HEK293 (cell line): Measurements from ENCODE around the gene BCL2.

Experiments
- CTCF ChIA-PET: fragments of 350-600 bp; formaldehyde crosslinking; extraction: SDS; loops from one replicate; lab custom pipeline; 2021; ENCODE audit warnings: antibody characterized with exemption; lab: Yijun Ruan, JAX
- POLR2A ChIA-PET: fragments of 300-600 bp; formaldehyde crosslinking; extraction: SDS; loops from one replicate; lab custom pipeline; 2020; ENCODE audit warnings: antibody characterized with exemption, inconsistent platforms; lab: Yijun Ruan, JAX
- H3K27ac ChIP-seq: fragments of 200-500 bp; sonication (Bioruptor generic); 2 replicates; pipeline ENCODE4 v1.5.1; 2014; ENCODE audit warnings: low read depth, low read length, control low read depth, inconsistent platforms; ENCODE audit errors: extremely low read depth
- H3K36me3 ChIP-seq, 2 experiments: fragments of 200-500 bp in 1 of 2; sonication (Bioruptor generic) in 1 of 2; 1 replicate in 1 of 2; 2 replicates in 1 of 2; pipeline ENCODE4 v1.5.1; 2014 to 2017; ENCODE audit warnings: inconsistent platforms in 2 of 2, low read length in 2 of 2; ENCODE audit not compliant: control insufficient read depth in 2 of 2, insufficient read depth in 1 of 2
- H3K4me1 ChIP-seq: fragments of 200-500 bp; sonication (Bioruptor generic); 2 replicates; pipeline ENCODE4 v1.5.1; 2014; ENCODE audit warnings: mild to moderate bottlenecking, low read length, inconsistent platforms; ENCODE audit not compliant: control insufficient read depth, insufficient read depth
- H3K4me3 ChIP-seq: 2 replicates; pipeline ENCODE4 v1.5.1; 2011; ENCODE audit warnings: low read depth, mild to moderate bottlenecking, control low read depth, low read length, moderate library complexity
- H3K9me3 ChIP-seq: fragments of 200-500 bp; sonication (Bioruptor generic); 2 replicates; pipeline ENCODE4 v1.5.1; 2014; ENCODE audit warnings: low read depth, low read length, inconsistent platforms; ENCODE audit not compliant: control insufficient read depth, insufficient read depth
- KLF16 ChIP-seq: fragments of 450-650 bp; formaldehyde crosslinking; IDR thresholded peaks from 2 replicates; pipeline ENCODE4 v1.5.1; 2017; ENCODE audit warnings: missing biosample characterization, missing genetic modification characterization
- MZF1 ChIP-seq: fragments of 450-650 bp; formaldehyde crosslinking; IDR thresholded peaks from 2 replicates; pipeline ENCODE4 v1.5.1; 2017; ENCODE audit warnings: missing biosample characterization, missing genetic modification characterization, borderline replicate concordance
- SALL2 ChIP-seq: fragments of 450-650 bp; formaldehyde crosslinking; IDR thresholded peaks from 2 replicates; pipeline ENCODE4 v1.5.0; 2017; ENCODE audit warnings: missing biosample characterization, mild to moderate bottlenecking, missing genetic modification characterization, borderline replicate concordance
- ZNF114 ChIP-seq: fragments of 450-650 bp; formaldehyde crosslinking; IDR thresholded peaks from 2 replicates; pipeline ENCODE4 v1.5.0; 2017; ENCODE audit warnings: missing biosample characterization, missing genetic modification characterization
- ZNF169 ChIP-seq: fragments of 450-650 bp; formaldehyde crosslinking; IDR thresholded peaks from 2 replicates; pipeline ENCODE4 v1.5.1; 2016; ENCODE audit warnings: missing biosample characterization, missing genetic modification characterization
- ZNF174 ChIP-seq: fragments of 450-650 bp; formaldehyde crosslinking; IDR thresholded peaks from 2 replicates; pipeline ENCODE4 v1.5.0; 2017; ENCODE audit warnings: missing biosample characterization, mild to moderate bottlenecking, missing genetic modification characterization
- ZNF175 ChIP-seq: fragments of 450-650 bp; formaldehyde crosslinking; IDR thresholded peaks from 2 replicates; pipeline ENCODE4 v1.5.1; 2016; ENCODE audit warnings: missing biosample characterization, missing genetic modification characterization
- ZNF2 ChIP-seq: fragments of 450-650 bp; formaldehyde crosslinking; IDR thresholded peaks from 2 replicates; pipeline ENCODE4 v1.5.1; 2016; ENCODE audit warnings: missing biosample characterization, missing genetic modification characterization
- ZNF211 ChIP-seq: fragments of 450-650 bp; formaldehyde crosslinking; IDR thresholded peaks from 2 replicates; pipeline ENCODE4 v1.5.1; 2016; ENCODE audit warnings: low read depth, missing biosample characterization, missing genetic modification characterization
- ZNF292 ChIP-seq: fragments of 450-650 bp; formaldehyde crosslinking; IDR thresholded peaks from 2 replicates; pipeline ENCODE4 v1.5.1; 2016; ENCODE audit warnings: low read depth, missing biosample characterization, missing genetic modification characterization, borderline replicate concordance
- ZNF521 ChIP-seq: fragments of 450-650 bp; formaldehyde crosslinking; IDR thresholded peaks from 2 replicates; pipeline ENCODE4 v1.5.1; 2017; ENCODE audit warnings: missing biosample characterization, mild to moderate bottlenecking, missing genetic modification characterization
- ZNF560 ChIP-seq: fragments of 450-650 bp; formaldehyde crosslinking; IDR thresholded peaks from 2 replicates; pipeline ENCODE4 v1.5.1; 2017; ENCODE audit warnings: missing biosample characterization, missing genetic modification characterization, borderline replicate concordance
- ZNF600 ChIP-seq: fragments of 450-650 bp; formaldehyde crosslinking; IDR thresholded peaks from 2 replicates; pipeline ENCODE4 v1.5.1; 2016; ENCODE audit warnings: missing biosample characterization, missing genetic modification characterization
- ZNF621 ChIP-seq: fragments of 450-650 bp; formaldehyde crosslinking; IDR thresholded peaks from 2 replicates; pipeline ENCODE4 v1.5.1; 2017; ENCODE audit warnings: missing biosample characterization, missing genetic modification characterization
- ZNF624 ChIP-seq: fragments of 450-650 bp; formaldehyde crosslinking; IDR thresholded peaks from 2 replicates; pipeline ENCODE4 v1.5.1; 2017; ENCODE audit warnings: missing biosample characterization, missing genetic modification characterization
- ZNF626 ChIP-seq: fragments of 450-650 bp; sonication (Bioruptor Pico); formaldehyde crosslinking; IDR thresholded peaks from 2 replicates; pipeline ENCODE4 v1.5.1; 2018; ENCODE audit warnings: missing biosample characterization, missing genetic modification characterization, inconsistent platforms
- ZNF677 ChIP-seq: fragments of 450-650 bp; IDR thresholded peaks from 2 replicates; pipeline ENCODE4 v1.5.0; 2018; ENCODE audit warnings: missing biosample characterization, mild to moderate bottlenecking, missing genetic modification characterization, moderate library complexity
- ZNF791 ChIP-seq: fragments of 450-650 bp; formaldehyde crosslinking; IDR thresholded peaks from 2 replicates; pipeline ENCODE4 v1.5.1; 2016; ENCODE audit warnings: missing biosample characterization, missing genetic modification characterization
- ZSCAN4 ChIP-seq: fragments of 450-650 bp; formaldehyde crosslinking; IDR thresholded peaks from 2 replicates; pipeline ENCODE4 v1.5.1; 2017; ENCODE audit warnings: missing biosample characterization, missing genetic modification characterization
- ZSCAN5A ChIP-seq: fragments of 450-650 bp; formaldehyde crosslinking; IDR thresholded peaks from 2 replicates; pipeline ENCODE4 v1.5.1; 2016; ENCODE audit warnings: missing biosample characterization, missing genetic modification characterization
- TF ChIP-seq, protein P1 (sequence below): fragments of 450-650 bp; formaldehyde crosslinking; IDR thresholded peaks from 2 replicates; pipeline ENCODE4 v1.5.1; 2016; ENCODE audit warnings: missing biosample characterization, missing genetic modification characterization
- TF ChIP-seq, protein P2 (sequence below): fragments of 450-650 bp; IDR thresholded peaks from 2 replicates; pipeline ENCODE4 v1.5.1; 2018; ENCODE audit warnings: missing biosample characterization, mild to moderate bottlenecking, missing genetic modification characterization
- TF ChIP-seq, protein P3 (sequence below): fragments of 450-650 bp; formaldehyde crosslinking; IDR thresholded peaks from 2 replicates; pipeline ENCODE4 v1.5.1; 2016; ENCODE audit warnings: missing biosample characterization, missing genetic modification characterization

Gene BCL2

DNA sequence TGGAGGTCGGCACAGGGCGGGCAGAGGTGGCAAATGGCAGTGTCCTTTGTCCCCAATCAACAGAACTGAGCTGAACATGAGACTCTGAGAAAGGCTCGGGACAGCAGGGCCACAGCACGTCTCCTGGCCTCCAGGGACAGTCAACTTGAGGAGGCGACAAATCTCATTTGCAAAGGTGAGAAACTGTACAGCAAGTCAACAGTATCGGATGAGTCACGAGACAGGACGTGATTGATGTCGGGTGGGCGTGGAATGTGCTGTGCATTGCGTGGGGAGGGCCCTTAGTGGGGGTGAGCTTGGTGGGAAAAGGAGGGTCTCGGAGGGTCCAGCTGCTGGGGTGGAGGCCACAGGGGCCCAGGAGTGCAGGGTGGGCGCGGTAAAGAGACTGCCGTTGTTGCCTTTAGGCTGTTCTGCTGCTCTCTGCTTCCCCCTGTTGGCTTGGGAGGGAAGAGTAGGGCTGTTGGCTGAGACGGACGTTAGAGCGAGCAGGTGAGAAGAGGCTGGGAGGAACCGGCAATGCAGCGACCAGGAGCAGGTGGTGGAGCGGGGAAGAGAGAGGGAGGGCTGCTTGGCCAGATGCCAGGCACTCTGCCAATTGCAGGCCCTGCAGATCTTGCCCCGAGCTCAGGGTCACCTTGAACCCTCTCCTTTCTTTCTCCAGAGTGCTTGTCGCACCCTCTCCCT is 164.3 kb downstream of the BCL2 start (continued):
- TF ChIP-seq, protein P1, sequence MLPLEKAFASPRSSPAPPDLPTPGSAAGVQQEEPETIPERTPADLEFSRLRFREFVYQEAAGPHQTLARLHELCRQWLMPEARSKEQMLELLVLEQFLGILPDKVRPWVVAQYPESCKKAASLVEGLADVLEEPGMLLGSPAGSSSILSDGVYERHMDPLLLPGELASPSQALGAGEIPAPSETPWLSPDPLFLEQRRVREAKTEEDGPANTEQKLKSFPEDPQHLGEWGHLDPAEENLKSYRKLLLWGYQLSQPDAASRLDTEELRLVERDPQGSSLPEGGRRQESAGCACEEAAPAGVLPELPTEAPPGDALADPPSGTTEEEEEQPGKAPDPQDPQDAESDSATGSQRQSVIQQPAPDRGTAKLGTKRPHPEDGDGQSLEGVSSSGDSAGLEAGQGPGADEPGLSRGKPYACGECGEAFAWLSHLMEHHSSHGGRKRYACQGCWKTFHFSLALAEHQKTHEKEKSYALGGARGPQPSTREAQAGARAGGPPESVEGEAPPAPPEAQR: peak; percentile 11; the same call in 1 of the 2 replicates
- TF ChIP-seq, protein P2, sequence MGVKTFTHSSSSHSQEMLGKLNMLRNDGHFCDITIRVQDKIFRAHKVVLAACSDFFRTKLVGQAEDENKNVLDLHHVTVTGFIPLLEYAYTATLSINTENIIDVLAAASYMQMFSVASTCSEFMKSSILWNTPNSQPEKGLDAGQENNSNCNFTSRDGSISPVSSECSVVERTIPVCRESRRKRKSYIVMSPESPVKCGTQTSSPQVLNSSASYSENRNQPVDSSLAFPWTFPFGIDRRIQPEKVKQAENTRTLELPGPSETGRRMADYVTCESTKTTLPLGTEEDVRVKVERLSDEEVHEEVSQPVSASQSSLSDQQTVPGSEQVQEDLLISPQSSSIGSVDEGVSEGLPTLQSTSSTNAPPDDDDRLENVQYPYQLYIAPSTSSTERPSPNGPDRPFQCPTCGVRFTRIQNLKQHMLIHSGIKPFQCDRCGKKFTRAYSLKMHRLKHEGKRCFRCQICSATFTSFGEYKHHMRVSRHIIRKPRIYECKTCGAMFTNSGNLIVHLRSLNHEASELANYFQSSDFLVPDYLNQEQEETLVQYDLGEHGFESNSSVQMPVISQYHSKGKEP (tag by site-specific recombination): no peak
- TF ChIP-seq ZNF211 (tag by site-specific recombination) (no peak), ZNF2 (tag by site-specific recombination) (no peak), ZNF169 (tag by site-specific recombination) (no peak), SALL2 (tag by site-specific recombination) (no peak), ZNF175 (tag by site-specific recombination) (no peak), ZNF626 (no peak), ZNF791 (tag by site-specific recombination) (no peak), ZNF677 (tag by site-specific recombination) (no peak), ZNF600 (tag by site-specific recombination) (peak; percentile 65), ZNF621 (tag by site-specific recombination) (no peak), MZF1 (tag by site-specific recombination) (no peak), ZSCAN5A (tag by site-specific recombination) (no peak)

DNA sequence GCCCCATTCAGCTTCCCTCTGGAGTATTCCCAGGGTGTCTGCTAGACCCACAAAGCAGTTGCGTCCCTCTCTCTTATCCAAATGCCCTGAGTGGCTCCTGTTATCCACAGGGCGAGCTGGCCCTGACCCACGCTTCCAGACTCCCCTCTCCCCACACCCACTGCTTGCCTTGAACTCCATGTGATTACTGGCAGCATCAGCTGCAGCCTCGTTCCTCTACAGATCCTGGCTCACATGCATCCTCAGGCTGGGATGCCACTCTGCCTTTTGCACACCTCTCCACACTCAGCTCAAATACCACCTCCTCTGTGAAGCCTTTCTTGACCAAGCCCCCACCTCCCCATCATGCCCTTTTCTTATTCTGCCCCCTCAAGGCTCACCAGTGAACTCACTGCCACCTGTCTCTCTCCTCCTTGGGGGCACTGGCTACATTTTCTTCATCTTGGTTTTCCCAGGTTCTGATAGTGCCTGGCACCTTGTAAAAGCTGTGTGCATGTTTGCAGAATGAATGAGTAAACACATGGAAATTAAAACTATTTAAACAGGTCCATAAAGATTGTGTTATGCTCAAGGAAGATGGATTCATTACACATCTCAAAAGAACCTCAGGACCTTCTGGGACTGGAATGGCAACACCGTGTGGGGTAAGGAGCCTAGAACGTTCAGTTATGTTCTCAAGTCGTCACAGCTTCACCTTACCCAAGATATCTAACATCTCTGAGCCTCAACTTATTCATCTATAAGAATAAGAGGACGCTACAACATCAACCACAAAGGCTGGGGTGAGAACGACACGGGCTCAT is 165.0 kb downstream of the BCL2 start:
- ChIA-PET POLR2A (no interaction called here), CTCF (interaction anchor here (0.6 to 3.3 kb wide), 19 partner anchors 10 to 172 kb away, joined by 3 to 15 read pairs (median 5); no protein-coding TSS in a partner anchor)
- no peak overlapping the region for H3K4me3 ChIP-seq
- H3K27ac ChIP-seq: no peak overlapping the region
- no peaks in the 10 kb centered on the region for H3K36me3 ChIP-seq
- no peaks in the 10 kb centered on the region for H3K9me3 ChIP-seq
- peaks cover 2% of the 10 kb centered on the region; the same call in 1 of the 2 replicates for H3K4me1 ChIP-seq
- TF ChIP-seq ZNF521 (no peak), ZNF560 (tag by site-specific recombination) (no peak), ZNF292 (tag by site-specific recombination) (no peak), ZNF114 (tag by site-specific recombination) (no peak), KLF16 (no peak), ZSCAN4 (tag by site-specific recombination) (no peak), ZNF174 (no peak), ZNF624 (no peak)
- TF ChIP-seq, protein P3, sequence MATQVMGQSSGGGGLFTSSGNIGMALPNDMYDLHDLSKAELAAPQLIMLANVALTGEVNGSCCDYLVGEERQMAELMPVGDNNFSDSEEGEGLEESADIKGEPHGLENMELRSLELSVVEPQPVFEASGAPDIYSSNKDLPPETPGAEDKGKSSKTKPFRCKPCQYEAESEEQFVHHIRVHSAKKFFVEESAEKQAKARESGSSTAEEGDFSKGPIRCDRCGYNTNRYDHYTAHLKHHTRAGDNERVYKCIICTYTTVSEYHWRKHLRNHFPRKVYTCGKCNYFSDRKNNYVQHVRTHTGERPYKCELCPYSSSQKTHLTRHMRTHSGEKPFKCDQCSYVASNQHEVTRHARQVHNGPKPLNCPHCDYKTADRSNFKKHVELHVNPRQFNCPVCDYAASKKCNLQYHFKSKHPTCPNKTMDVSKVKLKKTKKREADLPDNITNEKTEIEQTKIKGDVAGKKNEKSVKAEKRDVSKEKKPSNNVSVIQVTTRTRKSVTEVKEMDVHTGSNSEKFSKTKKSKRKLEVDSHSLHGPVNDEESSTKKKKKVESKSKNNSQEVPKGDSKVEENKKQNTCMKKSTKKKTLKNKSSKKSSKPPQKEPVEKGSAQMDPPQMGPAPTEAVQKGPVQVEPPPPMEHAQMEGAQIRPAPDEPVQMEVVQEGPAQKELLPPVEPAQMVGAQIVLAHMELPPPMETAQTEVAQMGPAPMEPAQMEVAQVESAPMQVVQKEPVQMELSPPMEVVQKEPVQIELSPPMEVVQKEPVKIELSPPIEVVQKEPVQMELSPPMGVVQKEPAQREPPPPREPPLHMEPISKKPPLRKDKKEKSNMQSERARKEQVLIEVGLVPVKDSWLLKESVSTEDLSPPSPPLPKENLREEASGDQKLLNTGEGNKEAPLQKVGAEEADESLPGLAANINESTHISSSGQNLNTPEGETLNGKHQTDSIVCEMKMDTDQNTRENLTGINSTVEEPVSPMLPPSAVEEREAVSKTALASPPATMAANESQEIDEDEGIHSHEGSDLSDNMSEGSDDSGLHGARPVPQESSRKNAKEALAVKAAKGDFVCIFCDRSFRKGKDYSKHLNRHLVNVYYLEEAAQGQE (tag by site-specific recombination): no peak
- TF ChIP-seq, protein P1: no peak
